Adrenal gland (tissue), 5 donors: ENCODE results near the gene ANXA4.

ENCODE experiments used
- CTCF ChIP-seq, 6 experiments: fragments of 450-650 bp in 4 of 6; fragments of 200-600 bp in 2 of 6; sonication (generic) in 1 of 6; IDR thresholded peaks; 1 replicate in 5 of 6; 2 replicates in 1 of 6; pipeline versions ENCODE4 v1.5.1 to v1.8.0; 2016 to 2021; ENCODE audit warnings: antibody characterized with exemption in 6 of 6, mild to moderate bottlenecking in 2 of 6, moderate library complexity in 1 of 6
- POLR2A ChIP-seq, 2 donors: fragments of 450-650 bp; IDR thresholded peaks; one replicate each; pipeline ENCODE4 v1.6.1; 2017; ENCODE audit warnings: antibody characterized with exemption in 2 of 2, mild to moderate bottlenecking in 2 of 2, moderate library complexity in 1 of 2
- donor health status: DM: no; HTN: no; CAD: no.

- TF ChIP-seq CTCF (IDR thresholded peaks at IDR 0.05): no peak
- TF ChIP-seq POLR2A (IDR thresholded peaks at IDR 0.05): no peak
These were observed 39.0 kb downstream of the ANXA4 start for GRCh38 chr2:69780921-69781320.
